Endodermal cell (in vitro differentiated cells): ENCODE results near the gene PEAK3. TPM values are rescaled to one million over a fixed set of nuclear protein-coding genes. Genes with fewer than 3 reads are reported as not detected.
A peak's percentile ranks its signal among the peaks of the same experiment; 100 is the strongest.

Source experiments
- DNase-seq: peaks from one replicate; pipeline ENCODE4 v3.0.0-alpha.2; 2017
- H3K27ac ChIP-seq: 2 replicates; pipeline ENCODE4 v1.5.1; 2013; ENCODE audit warnings: mild to moderate bottlenecking, low read depth, low read length, moderate library complexity
- H3K27me3 ChIP-seq: 2 replicates; pipeline ENCODE4 v1.6.1; 2013; ENCODE audit warnings: mild to moderate bottlenecking, low read length, moderate library complexity; ENCODE audit not compliant: insufficient read depth, control insufficient read depth, poor library complexity, severe bottlenecking
- H3K36me3 ChIP-seq: 2 replicates; pipeline ENCODE4 v1.7.0; 2013; ENCODE audit warnings: mild to moderate bottlenecking, low read length, moderate library complexity; ENCODE audit not compliant: control insufficient read depth, insufficient read depth
- H3K4me1 ChIP-seq: one replicate; pipeline ENCODE4 v1.7.0; 2013; ENCODE audit warnings: low read length; ENCODE audit not compliant: control insufficient read depth, insufficient read depth
- H3K4me3 ChIP-seq: 2 replicates; pipeline ENCODE4 v1.5.1; 2013; ENCODE audit warnings: mild to moderate bottlenecking, low read length, moderate library complexity
- H3K9ac ChIP-seq: 2 replicates; pipeline ENCODE4 v1.6.1; 2013; ENCODE audit warnings: mild to moderate bottlenecking, low read length, moderate library complexity; ENCODE audit not compliant: poor library complexity, severe bottlenecking; ENCODE audit errors: extremely low read depth
- H3K9me3 ChIP-seq: 2 replicates; pipeline ENCODE4 v1.6.1; 2013; ENCODE audit warnings: mild to moderate bottlenecking, low read length, moderate library complexity; ENCODE audit not compliant: control insufficient read depth
- H3K27ac Mint-ChIP-seq: 2 replicates; pipeline ENCODE4 v1.8.0; 2020; ENCODE audit warnings: mixed read lengths
- H3K27me3 Mint-ChIP-seq: 2 replicates; pipeline ENCODE4 v1.8.0; 2021; ENCODE audit warnings: mild to moderate bottlenecking, mixed read lengths; ENCODE audit not compliant: insufficient read depth
- H3K36me3 Mint-ChIP-seq: 2 replicates; pipeline ENCODE4 v1.8.0; 2020; ENCODE audit warnings: low read depth, mixed read lengths
- H3K4me1 Mint-ChIP-seq: 2 replicates; pipeline ENCODE4 v1.8.0; 2020; ENCODE audit warnings: mixed read lengths
- H3K4me3 Mint-ChIP-seq: 2 replicates; pipeline ENCODE4 v1.8.0; 2020; ENCODE audit warnings: mild to moderate bottlenecking, moderate library complexity, mixed read lengths
- H3K9me3 Mint-ChIP-seq: 2 replicates; pipeline ENCODE4 v1.8.0; 2020; ENCODE audit warnings: mild to moderate bottlenecking, mixed read lengths
- WGBS, 2 experiments: methylation state at CpG; one replicate each; pipeline versions ENCODE4 v1.1.5 to v1.1.7; 2013; ENCODE audit warnings: missing lambda C conversion rate in 2 of 2, mixed read lengths in 1 of 2; ENCODE audit not compliant: insufficient coverage in 1 of 2, insufficient read length in 1 of 2; 5-methylcytosine and 5-hydroxymethylcytosine counted together
- long read RNA-seq, 4 experiments: library from polyadenylated mRNA in 2 of 4; library from RNA in 1 of 4; library from capped mRNA in 1 of 4; stranded (forward) in 3 of 4; unstranded in 1 of 4; transcript quantifications; one replicate each; pipeline ENCODE4 v2.0.0, GENCODE V29; 2020 to 2021; ENCODE audit warnings: inconsistent platforms in 1 of 4
- polyA plus RNA-seq, 2 experiments: library from polyadenylated mRNA; stranded (reverse); fragments of 50-300 nt; gene quantifications; one replicate each; pipeline ENCODE4 v1.2.3, GENCODE V29; 2013
- total RNA-seq, 2 donors: library from RNA; stranded (reverse); fragmentation: NEBNext Ultra II Directional in 1 of 2; extraction: Animal tissue kit (Norgen Biotek cat#: 25700) in 1 of 2; gene quantifications; 2 replicates in 1 of 2; 3 replicates in 1 of 2; pipeline ENCODE4 v1.2.1, GENCODE V29; 2021
- TF ChIP-seq, protein P1 (sequence below): fragments of 200-600 bp; sonication (generic); conservative IDR thresholded peaks from 2 replicates; pipeline ENCODE4 v1.5.0; 2021; ENCODE audit warnings: antibody characterized with exemption, mild to moderate bottlenecking

PEAK3 gene, protein sequence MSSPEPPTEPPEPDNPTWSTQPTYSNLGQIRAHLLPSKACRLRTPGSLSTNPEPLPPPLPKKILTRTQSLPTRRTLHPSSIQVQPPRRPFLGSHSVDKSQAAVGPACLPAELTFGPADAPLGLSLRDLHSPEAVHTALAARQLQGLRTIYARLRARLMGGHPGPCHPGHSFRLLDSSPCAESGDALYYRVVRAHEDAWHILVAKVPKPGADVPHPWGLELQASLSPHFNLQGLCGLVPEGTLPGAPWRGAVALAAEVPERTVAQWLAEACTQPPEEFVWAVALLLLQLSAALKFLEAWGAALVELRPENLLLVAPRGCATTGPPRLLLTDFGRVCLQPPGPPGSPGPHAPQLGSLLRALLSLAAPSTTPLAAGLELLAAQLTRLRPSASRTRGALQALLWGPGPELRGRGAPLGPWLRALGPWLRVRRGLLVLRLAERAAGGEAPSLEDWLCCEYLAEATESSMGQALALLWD
- not detected for total RNA-seq
- polyA plus RNA-seq (2013, experiment 1 of 2), result not detected
- polyA plus RNA-seq (2013, experiment 2 of 2), result 0.08 TPM
- long read RNA-seq, experiment 1, result 0 reads
- long read RNA-seq, experiment 2, partial matches to known transcripts, result 0 of 1 reads
- long read RNA-seq, experiment 2, other reads (novel, unspliced or antisense), result 1 of 1 reads
- long read RNA-seq, experiment 3, partial matches to known transcripts, result 0 of 1 reads
- long read RNA-seq, experiment 3, other reads (novel, unspliced or antisense), result 1 of 1 reads
- long read RNA-seq, experiment 4, result 0 reads

DNA sequence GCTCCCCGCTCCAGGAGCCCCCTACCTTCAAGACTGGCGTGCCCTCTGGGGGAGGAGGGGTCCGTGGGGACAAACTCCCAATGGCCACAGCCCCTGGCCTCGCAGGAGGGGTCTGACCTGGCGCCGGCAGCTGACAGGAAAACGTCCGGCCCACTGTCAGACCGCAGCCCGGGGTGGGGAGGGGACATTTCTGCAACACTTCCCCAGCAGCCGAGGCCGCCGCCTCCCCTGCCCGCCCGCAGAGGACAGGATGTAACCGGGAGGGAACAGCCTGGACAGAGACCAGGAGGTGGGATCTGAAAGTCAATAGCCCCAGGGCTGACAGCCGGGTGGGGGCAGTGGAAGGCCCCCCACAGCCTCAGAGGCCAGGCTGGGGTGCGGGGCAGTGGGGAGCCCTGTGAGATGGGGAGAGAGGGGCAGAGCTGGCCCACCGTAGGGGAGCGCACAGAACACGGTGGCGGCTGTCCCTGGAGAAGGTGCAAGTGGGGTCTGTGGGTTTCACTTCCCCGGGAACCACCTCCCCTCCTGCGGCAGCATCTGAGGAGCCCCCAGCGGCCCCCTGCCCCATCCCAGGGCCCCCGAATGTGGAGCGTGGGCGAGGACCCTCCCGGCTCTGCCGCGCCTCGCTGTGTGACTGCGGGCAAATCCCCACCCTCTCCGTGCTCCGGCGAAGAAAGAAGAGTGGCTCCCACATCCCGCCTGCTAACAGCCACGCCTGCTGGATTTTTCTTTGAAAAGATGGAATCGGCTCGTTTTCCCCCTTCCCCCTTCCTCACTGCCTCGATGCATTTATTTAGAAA lies at the start of gene PEAK3:
Gene PEAK3, minus strand, starts transcription at position 114 of the 800 bp plus-strand sequence. CDS start 1,244 bp downstream, outside the sequence.
- H3K36me3 ChIP-seq, result no peaks in the 10 kb centered on the region
- TF ChIP-seq, protein P1, sequence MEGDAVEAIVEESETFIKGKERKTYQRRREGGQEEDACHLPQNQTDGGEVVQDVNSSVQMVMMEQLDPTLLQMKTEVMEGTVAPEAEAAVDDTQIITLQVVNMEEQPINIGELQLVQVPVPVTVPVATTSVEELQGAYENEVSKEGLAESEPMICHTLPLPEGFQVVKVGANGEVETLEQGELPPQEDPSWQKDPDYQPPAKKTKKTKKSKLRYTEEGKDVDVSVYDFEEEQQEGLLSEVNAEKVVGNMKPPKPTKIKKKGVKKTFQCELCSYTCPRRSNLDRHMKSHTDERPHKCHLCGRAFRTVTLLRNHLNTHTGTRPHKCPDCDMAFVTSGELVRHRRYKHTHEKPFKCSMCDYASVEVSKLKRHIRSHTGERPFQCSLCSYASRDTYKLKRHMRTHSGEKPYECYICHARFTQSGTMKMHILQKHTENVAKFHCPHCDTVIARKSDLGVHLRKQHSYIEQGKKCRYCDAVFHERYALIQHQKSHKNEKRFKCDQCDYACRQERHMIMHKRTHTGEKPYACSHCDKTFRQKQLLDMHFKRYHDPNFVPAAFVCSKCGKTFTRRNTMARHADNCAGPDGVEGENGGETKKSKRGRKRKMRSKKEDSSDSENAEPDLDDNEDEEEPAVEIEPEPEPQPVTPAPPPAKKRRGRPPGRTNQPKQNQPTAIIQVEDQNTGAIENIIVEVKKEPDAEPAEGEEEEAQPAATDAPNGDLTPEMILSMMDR, result no peak
- H3K9me3 Mint-ChIP-seq, result no peaks in the 10 kb centered on the region
- H3K27ac ChIP-seq, result no peak within 1 kb of the TSS
- whole genome bisulfite sequencing, 2 experiments, result 13 to 18% methylated on average over 16 to 38 of the region's 41 CpGs
- no peak within 1 kb of the TSS for H3K27ac Mint-ChIP-seq
- DNase-seq, result peak; percentile 86
- no peak within 1 kb of the TSS for H3K4me3 ChIP-seq
- no peaks in the 10 kb centered on the region for H3K36me3 Mint-ChIP-seq
- H3K9ac ChIP-seq, result no peak within 1 kb of the TSS
- no peaks in the 10 kb centered on the region for H3K4me1 ChIP-seq
- H3K9me3 ChIP-seq, result no peaks in the 10 kb centered on the region
- peaks cover 41% of the 10 kb centered on the region for H3K27me3 ChIP-seq
- H3K4me1 Mint-ChIP-seq, result no peaks in the 10 kb centered on the region
- H3K27me3 Mint-ChIP-seq, result peaks cover 46% of the 10 kb centered on the region
- H3K4me3 Mint-ChIP-seq, result peak within 1 kb of the TSS; percentile 47

DNA sequence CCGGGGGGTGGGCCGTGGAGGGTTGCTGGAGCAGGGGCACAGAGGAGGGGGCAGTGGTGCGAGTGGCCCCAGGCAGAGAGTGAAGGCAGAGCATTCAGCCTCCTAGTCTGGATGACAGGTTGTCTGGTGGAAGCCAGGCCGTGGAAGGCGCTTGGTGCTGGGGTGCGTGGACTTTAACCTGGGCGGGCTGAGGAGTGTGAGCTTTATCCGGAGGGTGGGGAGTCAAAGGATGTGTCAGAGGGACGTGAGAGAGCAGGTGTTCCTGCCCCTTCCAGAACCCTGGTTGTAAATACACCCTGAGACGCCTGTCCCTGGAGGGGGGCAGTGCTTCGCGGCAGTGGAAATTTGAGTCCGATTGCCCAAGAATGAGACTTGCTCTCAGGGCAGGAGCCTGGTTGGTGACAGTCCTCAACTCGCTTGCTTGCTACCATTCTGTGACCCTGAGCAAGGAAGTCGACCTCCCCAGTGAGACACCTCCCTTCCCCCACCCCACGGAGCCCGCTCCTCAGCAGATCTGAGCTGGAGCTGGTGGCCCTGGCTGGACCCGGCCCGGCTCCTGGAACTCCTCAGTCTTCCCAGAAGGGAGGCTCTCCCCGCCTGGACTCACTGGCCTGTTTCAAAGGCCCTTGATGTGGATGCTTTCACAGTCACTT lies 48.8 kb upstream of the PEAK3 start:
- Histone ChIP-seq H3K27me3 (no peaks in the 10 kb centered on the region), H3K36me3 (peaks cover 10% of the 10 kb centered on the region), H3K27ac (peak overlapping the region; percentile 53), H3K4me1 (peaks cover 7% of the 10 kb centered on the region), H3K9me3 (no peaks in the 10 kb centered on the region), H3K9ac (no peak overlapping the region), H3K4me3 (no peak overlapping the region)
- 79 to 81% methylated on average over 14 to 20 of the region's 20 CpGs for WGBS, 2 experiments
- Mint-ChIP-seq H3K27me3 (no peaks in the 10 kb centered on the region), H3K4me3 (peak overlapping the region; percentile 92), H3K27ac (peak overlapping the region; percentile 74), H3K4me1 (peaks cover 35% of the 10 kb centered on the region), H3K9me3 (peaks cover 4% of the 10 kb centered on the region), H3K36me3 (peaks cover 11% of the 10 kb centered on the region)
- TF ChIP-seq, protein P1, result no peak
- DNase-seq, result no peak

DNA sequence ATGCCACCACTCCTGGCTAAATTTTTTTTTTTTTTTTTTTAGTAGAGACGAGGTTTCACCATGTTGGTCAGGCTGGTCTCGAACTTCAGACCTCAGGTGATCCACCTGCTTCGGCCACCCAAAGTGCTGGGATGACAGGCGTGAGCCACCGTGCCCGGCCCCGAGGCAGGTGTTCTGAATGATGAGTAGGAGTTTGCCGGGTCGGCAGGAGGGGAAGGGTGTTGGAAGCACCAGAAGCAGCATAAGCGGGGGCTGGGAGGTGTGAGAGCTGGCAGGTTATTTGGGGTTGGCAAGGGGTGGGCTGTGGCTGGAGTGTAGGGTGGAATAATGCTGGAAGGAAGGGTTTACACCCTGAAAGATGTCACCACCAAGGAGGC lies 48.3 kb upstream of the PEAK3 start:
- no peaks in the 10 kb centered on the region for H3K9me3 ChIP-seq
- no peaks in the 10 kb centered on the region for H3K27me3 ChIP-seq
- peak overlapping the region; percentile 74 for H3K27ac Mint-ChIP-seq
- H3K4me1 Mint-ChIP-seq, result peaks cover 35% of the 10 kb centered on the region
- H3K4me3 Mint-ChIP-seq, result peak overlapping the region; percentile 92
- 88 to 92% methylated on average over 6 to 10 of the region's 10 CpGs for WGBS, 2 experiments
- no peak overlapping the region for H3K9ac ChIP-seq
- peaks cover 7% of the 10 kb centered on the region for H3K4me1 ChIP-seq
- no peak for DNase-seq
- H3K4me3 ChIP-seq, result no peak overlapping the region
- peaks cover 5% of the 10 kb centered on the region for H3K36me3 ChIP-seq
- TF ChIP-seq, protein P1, result no peak
- H3K27ac ChIP-seq, result no peak overlapping the region
- no peaks in the 10 kb centered on the region for H3K27me3 Mint-ChIP-seq
- H3K9me3 Mint-ChIP-seq, result no peaks in the 10 kb centered on the region
- H3K36me3 Mint-ChIP-seq, result peaks cover 10% of the 10 kb centered on the region
